H9 (cell line): ENCODE results near the gene KCNIP1. TPM values are rescaled to one million over a fixed set of nuclear protein-coding genes. Genes with fewer than 3 reads are reported as not detected.

Experiments
- DNase-seq: peaks from one replicate; pipeline ENCODE4 v3.0.0-alpha.2; 2017
- H2AFZ ChIP-seq: one replicate; pipeline ENCODE4 v1.6.1; 2013; ENCODE audit warnings: mild to moderate bottlenecking, low read length, control low read depth, moderate library complexity
- H2AK5ac ChIP-seq: 2 replicates; pipeline ENCODE4 v1.6.1; 2013; ENCODE audit warnings: low read length, control low read depth, mixed read lengths; ENCODE audit not compliant: insufficient read length
- H2BK120ac ChIP-seq: one replicate; pipeline ENCODE4 v1.6.1; 2013; ENCODE audit warnings: low read depth, mild to moderate bottlenecking, low read length, control low read depth, inconsistent platforms; ENCODE audit not compliant: poor library complexity, severe bottlenecking
- H2BK12ac ChIP-seq: 2 replicates; pipeline ENCODE4 v1.6.1; 2013; ENCODE audit warnings: low read length, control low read depth, mixed read lengths, low read depth; ENCODE audit not compliant: insufficient read length
- H2BK15ac ChIP-seq: 2 replicates; pipeline ENCODE4 v1.6.1; 2013; ENCODE audit warnings: low read depth, low read length, control low read depth
- H2BK20ac ChIP-seq: one replicate; pipeline ENCODE4 v1.6.1; 2013; ENCODE audit warnings: low read depth, mild to moderate bottlenecking, low read length, control low read depth, inconsistent platforms; ENCODE audit not compliant: poor library complexity, severe bottlenecking
- H2BK5ac ChIP-seq: 2 replicates; pipeline ENCODE4 v1.6.1; 2013; ENCODE audit warnings: low read length, control low read depth, mixed read lengths; ENCODE audit not compliant: insufficient read length
- H3K14ac ChIP-seq: 2 replicates; pipeline ENCODE4 v1.6.1; 2013; ENCODE audit warnings: low read length, control low read depth; ENCODE audit not compliant: insufficient read depth
- H3K18ac ChIP-seq: 2 replicates; pipeline ENCODE4 v1.6.1; 2013; ENCODE audit warnings: low read depth, mild to moderate bottlenecking, mixed read lengths, low read length, control low read depth; ENCODE audit not compliant: insufficient read length
- H3K23ac ChIP-seq: 2 replicates; pipeline ENCODE4 v1.6.1; 2013; ENCODE audit warnings: low read length, control low read depth, mixed read lengths, low read depth; ENCODE audit not compliant: insufficient read length
- H3K23me2 ChIP-seq: 2 replicates; pipeline ENCODE4 v1.6.1; 2013; ENCODE audit warnings: low read depth, mild to moderate bottlenecking, mixed read lengths, low read length, control low read depth; ENCODE audit not compliant: insufficient read length, poor library complexity, severe bottlenecking
- H3K27ac ChIP-seq: 2 replicates; pipeline ENCODE4 v1.5.1; 2013; ENCODE audit warnings: low read length, control low read depth, mixed read lengths, low read depth; ENCODE audit not compliant: insufficient read length
- H3K27me3 ChIP-seq: 2 replicates; pipeline ENCODE4 v1.6.1; 2013; ENCODE audit warnings: low read length, control low read depth, inconsistent platforms; ENCODE audit not compliant: insufficient read depth
- H3K4ac ChIP-seq: 2 replicates; pipeline ENCODE4 v1.6.1; 2013; ENCODE audit warnings: low read depth, mild to moderate bottlenecking, control low read depth, inconsistent platforms, low read length, moderate library complexity
- H3K4me1 ChIP-seq: 2 replicates; pipeline ENCODE4 v1.6.1; 2013; ENCODE audit warnings: low read length, control low read depth, inconsistent platforms; ENCODE audit not compliant: insufficient read depth
- H3K4me2 ChIP-seq: 2 replicates; pipeline ENCODE4 v1.6.1; 2013; ENCODE audit warnings: low read length, control low read depth, mixed read lengths; ENCODE audit not compliant: insufficient read length, insufficient read depth
- H3K56ac ChIP-seq: 2 replicates; pipeline ENCODE4 v1.6.1; 2013; ENCODE audit warnings: low read depth, mild to moderate bottlenecking, mixed read lengths, low read length, control low read depth; ENCODE audit not compliant: insufficient read length
- H3K79me1 ChIP-seq: 2 replicates; pipeline ENCODE4 v1.6.1; 2013; ENCODE audit warnings: low read depth, mild to moderate bottlenecking, moderate library complexity, low read length, control low read depth, inconsistent platforms; ENCODE audit not compliant: insufficient read depth, poor library complexity, severe bottlenecking
- H3K79me2 ChIP-seq: 2 replicates; pipeline ENCODE4 v1.6.1; 2013; ENCODE audit warnings: low read length, control low read depth, inconsistent platforms; ENCODE audit not compliant: insufficient read depth
- H3K9ac ChIP-seq: 2 replicates; pipeline ENCODE4 v1.6.1; 2013; ENCODE audit warnings: low read length, control low read depth, mixed read lengths; ENCODE audit not compliant: insufficient read length; ENCODE audit errors: extremely low read depth
- H3K9me3 ChIP-seq: one replicate; pipeline ENCODE4 v1.6.1; 2013; ENCODE audit warnings: low read depth, low read length, inconsistent platforms; ENCODE audit not compliant: control insufficient read depth
- H3T11ph ChIP-seq: one replicate; pipeline ENCODE4 v1.6.1; 2013; ENCODE audit warnings: mild to moderate bottlenecking, low read length, control low read depth, inconsistent platforms
- H4K20me1 ChIP-seq: one replicate; pipeline ENCODE4 v1.6.1; 2013; ENCODE audit not compliant: control insufficient read depth, insufficient read length, insufficient read depth
- H4K5ac ChIP-seq: 2 replicates; pipeline ENCODE4 v1.6.1; 2013; ENCODE audit warnings: low read depth, mild to moderate bottlenecking, mixed read lengths, low read length, control low read depth; ENCODE audit not compliant: insufficient read length
- H4K8ac ChIP-seq: replicated peaks from 2 replicates; pipeline ENCODE4 v1.6.1; 2013; ENCODE audit warnings: low read length, control low read depth, mixed read lengths, low read depth; ENCODE audit not compliant: insufficient read length
- H4K91ac ChIP-seq: 2 replicates; pipeline ENCODE4 v1.6.1; 2013; ENCODE audit warnings: low read depth, mild to moderate bottlenecking, moderate library complexity, mixed read lengths, low read length, control low read depth; ENCODE audit not compliant: insufficient read length
- H3K27ac Mint-ChIP-seq, 3 experiments: 2 replicates in 2 of 3; 3 replicates in 1 of 3; pipeline ENCODE4 v1.8.0; 2020 to 2021; ENCODE audit warnings: mixed read lengths in 3 of 3, mild to moderate bottlenecking in 1 of 3, moderate library complexity in 1 of 3
- H3K27me3 Mint-ChIP-seq: 2 replicates; pipeline ENCODE4 v1.8.0; 2021; ENCODE audit warnings: low read depth, mild to moderate bottlenecking, moderate library complexity, mixed read lengths
- H3K36me3 Mint-ChIP-seq, 3 experiments: 2 replicates in 2 of 3; 3 replicates in 1 of 3; pipeline ENCODE4 v1.8.0; 2020 to 2021; ENCODE audit warnings: low read depth in 3 of 3, mixed read lengths in 3 of 3; ENCODE audit not compliant: insufficient read depth in 1 of 3
- H3K4me1 Mint-ChIP-seq, 2 experiments: 2 replicates each; pipeline ENCODE4 v1.8.0; 2020; ENCODE audit warnings: mixed read lengths in 2 of 2
- H3K4me3 Mint-ChIP-seq, 2 experiments: 2 replicates in 1 of 2; 3 replicates in 1 of 2; pipeline ENCODE4 v1.8.0; 2020 to 2021; ENCODE audit warnings: mild to moderate bottlenecking in 2 of 2, mixed read lengths in 2 of 2, moderate library complexity in 1 of 2
- H3K9me3 Mint-ChIP-seq, 2 experiments: 2 replicates in 1 of 2; 3 replicates in 1 of 2; pipeline ENCODE4 v1.8.0; 2020; ENCODE audit warnings: mild to moderate bottlenecking in 2 of 2, mixed read lengths in 2 of 2, moderate library complexity in 1 of 2
- CTCF ChIP-seq: fragments of 200-600 bp; sonication (generic); conservative IDR thresholded peaks from 3 replicates; pipeline ENCODE4 v1.8.0; 2021; ENCODE audit warnings: antibody characterized with exemption, mild to moderate bottlenecking
- WGBS: extraction: QIAGEN DNeasy Blood & Tissue Kit; methylation state at CpG from one replicate; pipeline ENCODE4 v1.1.7; 2013; ENCODE audit warnings: missing lambda C conversion rate, low lambda C conversion rate, mixed read lengths; ENCODE audit not compliant: insufficient read length; ENCODE audit errors: extremely low coverage; 5-methylcytosine and 5-hydroxymethylcytosine counted together
- total RNA-seq: library from RNA; stranded (reverse); gene quantifications from 2 replicates; pipeline ENCODE4 v1.2.1, GENCODE V29; 2021

Gene KCNIP1
- total RNA-seq, 1 experiment from 2014 or later, result 0.63 TPM

GRCh38 chr5:170474489-170475274, 29.1 kb upstream of the KCNIP1 start:
- H3K27ac ChIP-seq, result no peak overlapping the region
- H2BK5ac ChIP-seq, result no peak overlapping the region
- Mint-ChIP-seq H3K27me3 (peaks cover 7% of the 10 kb centered on the region), H3K4me3 (no peak overlapping the region), H3K9me3 (peaks cover 0 to 2% of the 10 kb centered on the region in 2 experiments; a peak in 1 of 5 replicates), H3K4me1 (peaks cover 21 to 28% of the 10 kb centered on the region in 2 experiments), H3K27ac (no peak overlapping the region), H3K36me3 (no peaks in the 10 kb centered on the region)
- no peaks in the 10 kb centered on the region for H3K27me3 ChIP-seq
- no peak overlapping the region for H3K18ac ChIP-seq
- H2BK120ac ChIP-seq, result no peak overlapping the region
- WGBS, result no CpG with 5 or more reads among the region's 12 CpGs
- H3K9me3 ChIP-seq, result no peaks in the 10 kb centered on the region
- no peaks in the 10 kb centered on the region; the same call in 1 of the 2 replicates for H3K4me1 ChIP-seq
- H3K23ac ChIP-seq, result no peak overlapping the region
- H4K5ac ChIP-seq, result no peak overlapping the region
- no peak overlapping the region for H3K4me2 ChIP-seq
- no peak overlapping the region for H3T11ph ChIP-seq
- H3K23me2 ChIP-seq, result no peaks in the 10 kb centered on the region
- H4K91ac ChIP-seq, result no peak overlapping the region
- H2AK5ac ChIP-seq, result no peak overlapping the region
- H3K79me1 ChIP-seq, result no peaks in the 10 kb centered on the region
- no peak overlapping the region for H2BK20ac ChIP-seq
- no peak for TF ChIP-seq CTCF
- no peak overlapping the region for H3K56ac ChIP-seq
- no peak overlapping the region for H3K4ac ChIP-seq
- DNase-seq, result peak; percentile 8
- no peak overlapping the region for H3K14ac ChIP-seq
- no peak overlapping the region for H2BK15ac ChIP-seq
- H3K79me2 ChIP-seq, result no peaks in the 10 kb centered on the region
- no peaks in the 10 kb centered on the region for H4K20me1 ChIP-seq
- no peak overlapping the region for H2BK12ac ChIP-seq
- H4K8ac ChIP-seq, result no peak overlapping the region
- no peak overlapping the region for H2AFZ ChIP-seq
- H3K9ac ChIP-seq, result no peak overlapping the region
